ENCODE measurements around the gene ZNF285.
"Not testable (repeated sequence)": the region's sequence is repeated elsewhere in the genome, so short reads cannot be mapped to it uniquely, and the experiment has no call there.

The ZNF285 gene

DNA sequence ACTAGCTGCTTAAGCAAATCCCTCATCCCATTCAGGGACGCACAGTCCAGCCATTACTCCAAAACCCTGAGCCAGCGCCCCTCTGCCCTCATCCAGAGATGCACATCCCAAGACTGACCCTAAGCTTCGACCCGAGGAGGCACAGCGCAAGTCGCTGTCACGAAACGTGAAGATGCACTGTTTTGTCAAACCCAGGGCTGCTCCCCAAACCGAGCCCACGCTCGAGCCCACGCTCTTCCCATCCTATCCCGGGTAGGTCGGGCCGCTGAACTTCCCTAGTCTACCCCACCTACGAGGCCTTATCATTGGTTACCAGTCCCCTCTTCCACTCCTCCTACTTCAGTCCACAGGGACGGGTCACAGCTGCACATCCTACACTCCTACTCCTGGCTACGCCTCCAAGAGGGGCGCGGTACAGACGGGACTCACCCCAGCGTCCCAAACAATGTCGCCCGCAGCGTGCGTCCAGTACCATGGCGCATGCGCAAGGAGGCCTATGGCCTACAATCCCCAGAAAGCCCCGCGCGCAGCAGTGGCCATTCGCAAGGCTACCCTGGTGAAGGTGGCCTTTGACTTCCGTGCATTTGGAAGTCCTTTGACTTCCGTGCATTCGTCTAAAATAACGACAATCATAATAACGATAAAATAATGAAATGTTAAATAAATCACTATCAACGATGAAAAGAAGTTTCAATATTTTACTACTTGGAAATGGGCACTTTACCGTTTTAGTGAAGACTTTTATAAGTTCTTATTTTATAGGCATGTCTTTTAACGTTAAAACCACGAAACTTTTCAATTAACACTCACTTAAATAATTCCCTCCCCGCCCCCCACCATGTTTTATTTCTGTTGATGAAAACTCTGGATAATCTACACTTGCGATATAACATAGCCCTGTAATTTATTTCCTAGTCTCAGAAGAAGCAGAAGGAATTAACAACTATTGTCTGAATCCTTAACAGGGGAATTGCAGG lies at the start of gene ZNF285:
TSS of gene ZNF285 (minus strand) at position 470 of the 977 bp plus-strand sequence. CDS start 4,395 bp downstream, outside the sequence.
- no peak for DNase-seq

DNA sequence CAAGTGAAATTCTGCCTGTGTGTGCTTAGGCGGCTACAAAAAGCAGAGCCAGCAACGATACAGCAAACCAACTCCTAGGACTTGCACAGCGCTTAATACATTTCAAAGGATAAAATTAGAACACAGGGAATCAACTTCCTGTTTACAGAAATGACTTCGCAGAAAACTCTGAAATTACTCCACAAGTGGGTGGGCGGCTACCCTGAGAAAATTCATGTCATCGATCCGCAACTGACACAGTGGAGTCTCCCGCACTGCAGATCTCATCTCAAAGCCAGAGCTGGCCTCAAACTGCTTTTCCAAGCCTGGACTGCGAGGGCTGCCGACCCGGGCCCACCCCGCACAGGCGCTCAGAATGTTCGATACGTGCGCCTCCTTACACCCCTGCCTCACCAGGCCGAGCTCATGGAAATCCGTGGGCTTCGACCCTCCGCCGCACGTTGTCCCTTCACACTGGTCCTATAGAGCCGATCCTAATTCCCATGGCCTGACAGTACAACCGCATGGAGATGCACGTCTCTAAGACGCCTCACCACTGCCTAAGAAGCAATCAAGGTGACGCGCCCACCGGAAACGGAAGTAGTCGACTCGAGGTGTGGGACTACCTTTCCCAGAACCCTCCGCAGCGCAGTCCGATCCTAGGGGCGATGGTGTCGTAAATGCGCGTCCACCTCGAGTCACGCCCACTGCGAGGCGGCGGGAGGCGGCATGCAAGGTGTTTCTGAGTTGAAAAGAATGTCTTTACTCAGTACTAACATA lies 46.7 kb upstream of the ZNF285 start, which contains the start of gene ZNF229:
TSS of gene ZNF229 (minus strand) at position 557 of the 759 bp plus-strand sequence. CDS start 5,625 bp downstream, outside the sequence.
- peak; percentile 97 for DNase-seq

DNA sequence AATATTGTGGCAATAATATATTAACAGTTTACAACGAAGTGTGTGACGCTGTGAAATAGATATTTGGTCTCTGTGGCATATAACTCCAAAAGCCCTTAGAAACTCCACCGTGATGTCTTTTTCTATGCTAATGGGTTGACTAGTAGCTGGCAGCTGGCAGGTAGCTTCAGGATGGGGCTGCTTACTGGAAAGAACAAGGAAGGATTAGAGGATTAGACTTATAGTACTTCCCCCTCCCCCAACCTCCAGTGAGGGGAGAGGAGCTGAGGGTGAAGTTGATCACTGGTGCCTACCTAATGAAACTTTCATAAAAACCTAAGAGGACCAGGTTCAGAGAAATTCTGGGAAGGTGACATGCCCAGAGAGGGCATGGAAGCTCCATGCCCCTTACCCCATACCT lies 37.0 kb upstream of the ZNF285 start:
- DNase-seq: no peak

DNA sequence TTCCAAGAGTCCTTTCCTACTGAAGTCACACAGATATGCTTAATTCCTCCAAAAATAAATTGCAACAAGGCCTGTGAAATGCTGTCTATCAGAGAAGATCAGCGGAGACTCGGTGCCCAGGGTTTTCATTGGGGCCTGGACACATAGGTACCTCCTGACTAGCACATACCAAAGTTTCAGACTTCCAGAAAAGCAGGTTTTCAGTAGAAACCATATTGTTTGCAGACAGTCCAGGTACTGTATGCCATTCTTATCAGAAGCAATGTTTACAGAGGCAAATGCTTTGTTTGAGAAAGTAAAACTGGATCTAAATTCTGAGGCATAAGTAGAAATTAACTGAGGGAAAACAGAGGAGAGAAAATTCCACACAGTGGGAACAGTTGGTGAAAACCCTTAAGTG lies 34.0 kb upstream of the ZNF285 start:
- no peak for DNase-seq

DNA sequence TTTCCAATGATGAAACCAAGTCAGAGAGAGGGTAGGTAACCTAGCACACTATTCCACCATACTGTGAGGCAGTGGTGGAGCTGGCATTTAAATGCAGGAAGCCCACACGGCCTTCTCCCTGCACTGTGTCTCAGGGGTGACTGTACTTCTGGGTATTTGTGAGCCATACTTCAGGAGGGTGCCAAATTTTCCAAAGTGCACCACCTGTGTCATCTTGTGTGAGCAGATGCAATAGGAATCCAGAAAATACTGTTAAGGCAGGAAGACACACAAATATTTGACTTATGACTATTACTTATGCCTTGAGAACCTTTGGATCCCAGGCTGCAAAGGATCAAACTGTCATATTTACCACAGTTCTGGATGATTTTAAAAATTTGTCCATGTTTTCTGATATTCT lies 29.5 kb upstream of the ZNF285 start:
- DNase-seq: no peak

DNA sequence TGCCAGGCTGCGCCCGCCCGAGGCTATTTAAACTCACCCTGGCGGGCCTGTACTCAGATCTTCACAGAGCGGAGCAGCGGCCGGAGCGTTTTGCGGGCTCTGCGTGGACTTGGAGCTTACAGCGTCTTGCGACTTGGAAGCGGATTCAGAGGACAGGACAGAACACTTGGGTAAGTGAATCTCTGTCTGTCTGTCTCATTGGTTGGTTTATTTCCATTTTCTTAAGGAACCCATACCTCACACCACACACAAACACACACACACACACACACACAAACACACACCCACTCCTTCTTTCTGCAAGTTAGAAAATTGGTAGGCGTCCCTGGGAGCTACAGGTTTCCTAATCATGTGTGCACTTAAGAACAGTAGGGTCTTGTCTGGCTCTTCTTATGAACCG lies 14.1 kb upstream of the ZNF285 start:
- not testable (repeated sequence) for DNase-seq

DNA sequence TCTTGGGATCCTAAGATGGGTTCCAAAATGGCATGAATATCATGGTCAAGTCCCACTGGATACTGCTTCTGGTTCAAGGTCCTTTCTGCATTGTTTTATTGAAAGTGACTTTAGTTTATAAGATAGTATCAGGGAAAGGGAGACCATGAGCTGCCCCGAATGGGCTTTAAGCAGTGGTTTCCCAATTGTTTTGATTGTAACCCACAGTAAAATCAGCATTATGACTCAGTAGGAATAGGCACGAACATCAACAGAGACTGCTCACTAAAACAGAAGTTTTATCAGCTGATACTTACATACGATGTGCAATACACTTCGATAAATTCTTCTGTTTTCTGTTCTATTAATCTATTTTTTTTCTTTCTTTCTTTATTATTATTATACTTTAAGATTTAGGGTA lies 12.1 kb downstream of the ZNF285 start:
- DNase-seq: not testable (repeated sequence)

DNA sequence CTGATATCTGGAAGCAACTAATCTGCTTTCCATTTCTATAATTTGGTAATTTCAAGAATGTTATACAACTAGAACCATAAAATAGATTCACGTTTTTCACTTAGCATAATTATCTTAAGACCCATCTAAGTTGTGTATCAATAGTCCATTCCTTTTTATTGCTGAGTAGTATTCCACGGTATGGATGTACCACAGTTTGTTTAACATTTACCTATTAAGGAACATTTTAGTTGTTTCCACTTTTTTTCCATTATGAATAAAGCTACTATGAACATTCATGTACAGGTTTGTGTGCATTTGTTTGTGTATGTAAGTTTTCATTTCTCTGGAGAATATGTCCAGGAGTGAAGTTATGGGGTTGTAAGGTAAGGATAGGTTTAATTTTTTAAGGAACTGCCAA lies 26.6 kb downstream of the ZNF285 start:
- no peak for DNase-seq

DNA sequence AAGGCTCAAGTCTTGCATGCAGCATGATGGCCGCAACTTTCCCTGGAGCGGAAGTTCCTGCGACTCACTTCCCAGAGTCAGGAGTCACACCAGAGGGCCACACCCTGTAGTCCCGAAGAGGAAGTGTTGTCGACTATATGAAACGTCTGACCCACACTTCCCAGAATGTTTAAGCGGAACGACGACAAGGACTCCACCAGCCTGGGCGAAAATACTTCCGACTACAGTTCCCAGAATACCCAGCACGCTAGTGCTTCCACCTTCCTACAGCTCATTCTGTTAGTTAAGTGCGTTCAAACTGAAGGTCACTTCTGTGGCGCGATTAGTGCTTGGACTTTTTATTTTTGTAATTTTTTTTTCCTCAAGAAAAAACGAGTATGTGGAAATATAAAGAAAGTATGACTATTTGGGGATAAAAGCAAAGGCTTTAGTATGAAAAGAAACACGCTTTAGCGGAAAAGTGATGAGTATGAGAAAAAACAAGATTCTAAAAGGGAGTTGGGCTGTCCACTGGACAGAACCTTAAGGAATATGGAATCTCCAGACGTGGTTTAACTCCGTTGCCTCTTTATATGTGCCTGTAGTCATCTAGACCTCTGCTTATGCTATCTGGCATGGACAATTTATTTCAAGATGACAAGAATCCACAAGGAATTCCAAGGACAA lies 29.5 kb downstream of the ZNF285 start:
- DNase-seq: peak; percentile 32

DNA sequence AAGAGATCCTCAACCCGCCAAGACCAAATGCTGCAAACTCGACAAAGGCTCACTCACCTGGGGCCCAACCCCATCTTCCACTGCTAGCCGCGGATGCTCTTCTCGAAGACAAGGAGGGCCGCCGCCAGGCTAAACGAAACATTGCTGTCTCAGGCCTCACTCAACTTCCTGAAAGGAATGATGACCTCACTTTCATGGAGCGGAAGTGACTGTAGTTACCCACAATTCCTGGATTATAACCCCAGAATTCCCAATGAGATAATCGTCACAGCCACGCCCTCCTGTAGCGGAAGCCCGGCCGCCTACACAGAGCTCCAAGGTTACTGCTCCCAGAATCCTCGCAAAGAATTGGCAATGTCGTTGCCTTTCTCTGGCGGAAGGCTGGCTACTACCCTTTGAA lies 34.4 kb downstream of the ZNF285 start:
- peak; percentile 78 for DNase-seq

DNA sequence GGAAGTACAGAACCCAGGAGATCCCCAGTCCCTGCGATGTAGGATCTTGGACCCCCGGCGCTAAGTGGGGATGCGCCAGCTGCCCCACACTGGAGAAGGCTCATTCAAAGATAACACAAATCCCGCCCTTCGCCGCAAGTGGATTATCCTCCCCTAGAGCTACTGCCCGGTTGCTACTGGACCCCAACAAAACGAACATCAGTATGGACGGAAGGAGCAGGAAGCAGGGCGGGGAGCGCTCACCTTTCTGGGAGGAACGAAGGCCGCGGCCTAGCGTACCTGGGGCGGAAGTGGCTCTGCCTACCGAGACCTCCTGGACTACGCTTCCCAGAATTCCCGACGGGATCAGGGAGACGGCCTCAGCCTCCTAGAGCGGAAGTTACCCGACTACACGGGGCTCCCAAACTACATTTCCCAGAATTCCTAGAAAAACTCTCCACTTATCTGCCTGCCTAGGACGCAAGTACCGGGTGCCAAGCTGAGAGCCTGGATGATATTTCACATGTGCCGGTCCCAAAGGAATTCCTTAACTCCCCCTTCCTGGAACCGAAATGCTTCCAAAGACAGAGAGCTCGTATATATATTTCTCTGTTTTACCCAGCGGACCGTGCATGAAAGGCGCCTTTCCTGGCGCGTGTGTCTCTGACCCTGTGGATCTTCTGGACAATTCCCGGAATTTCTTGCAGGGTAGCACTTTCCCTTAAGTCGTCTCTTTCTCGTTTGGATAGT lies 44.9 kb downstream of the ZNF285 start, which contains the start of gene ZNF112:
TSS of gene ZNF112 (minus strand) at position 298 of the 729 bp plus-strand sequence. CDS start 16,141 bp downstream, outside the sequence.
- DNase-seq: peak; percentile 98

DNA sequence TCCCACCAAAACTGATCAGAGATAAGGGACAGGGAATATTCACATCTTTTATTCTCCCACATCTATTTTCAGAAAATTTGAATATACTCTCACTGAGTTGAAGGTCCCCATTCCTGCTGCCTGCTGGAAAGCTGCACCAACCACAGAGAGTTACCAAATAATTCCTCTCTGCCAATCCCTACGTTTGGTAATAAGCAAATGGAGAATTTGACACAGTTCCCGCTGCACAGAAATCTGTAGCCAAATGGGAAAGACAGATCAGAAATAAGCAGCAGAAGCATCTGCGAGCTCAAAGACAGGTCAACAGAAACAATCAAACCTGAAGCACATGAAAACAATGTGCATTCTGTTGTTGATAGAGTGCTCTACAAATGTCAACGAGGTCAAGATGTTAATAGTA lies 54.9 kb downstream of the ZNF285 start:
- DNase-seq: no peak

DNA sequence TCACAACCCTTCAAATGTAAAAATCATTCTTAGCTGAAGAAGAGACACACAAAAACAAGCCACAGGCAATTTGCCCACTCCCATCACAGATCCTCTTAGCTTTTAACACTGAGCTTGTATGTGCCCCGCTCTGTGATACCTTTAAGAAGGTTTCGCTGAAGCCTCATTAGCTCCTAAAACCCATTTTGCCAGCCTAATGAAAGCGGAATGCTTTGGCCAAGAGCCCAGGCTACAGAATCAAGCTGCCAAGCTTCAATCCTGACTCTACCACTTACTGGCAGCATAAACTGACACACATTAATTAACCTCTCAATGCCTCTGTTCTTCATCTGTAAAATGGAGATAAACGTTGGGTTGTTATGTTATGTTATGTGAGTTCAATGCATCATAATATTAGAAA lies 55.4 kb downstream of the ZNF285 start:
- DNase-seq: no peak

DNA sequence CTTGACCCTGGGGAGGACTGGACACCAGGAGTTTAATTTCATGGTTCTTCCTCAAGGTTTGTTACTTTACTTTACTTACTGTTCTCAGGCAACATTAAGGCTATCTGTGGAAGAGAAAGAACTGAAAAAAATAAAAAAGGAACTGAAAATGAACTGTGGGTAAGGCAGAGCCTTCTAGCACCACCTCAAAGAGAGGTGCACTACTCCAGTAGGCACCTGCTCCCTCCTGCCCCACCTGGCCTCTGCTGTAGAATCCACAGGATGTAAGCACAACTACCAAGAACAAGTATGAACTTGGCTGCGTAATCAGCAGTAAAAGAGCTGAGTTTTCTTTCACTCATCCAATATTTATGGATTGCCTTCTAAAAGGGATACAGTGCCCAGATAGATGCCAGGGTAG lies 57.2 kb downstream of the ZNF285 start:
- no peak for DNase-seq

DNA sequence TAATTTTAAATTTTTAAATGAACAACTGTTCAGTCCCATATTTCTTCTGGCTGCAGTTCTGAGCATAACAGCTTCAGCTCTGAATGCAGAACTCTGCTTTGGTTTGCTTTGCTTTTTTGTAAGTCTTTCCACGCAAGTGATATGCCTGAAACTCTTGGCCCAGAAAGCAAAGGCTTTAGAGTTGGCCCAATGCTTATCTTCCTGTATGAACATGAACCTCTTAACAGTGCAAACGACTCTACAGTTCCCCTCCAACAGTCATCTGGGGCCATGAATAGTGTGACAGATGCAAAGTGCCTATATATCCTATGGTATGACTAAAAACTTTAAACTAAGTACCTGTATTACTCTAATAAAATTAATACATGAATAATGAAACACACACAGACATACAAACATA lies 59.6 kb downstream of the ZNF285 start:
- no peak for DNase-seq

DNA sequence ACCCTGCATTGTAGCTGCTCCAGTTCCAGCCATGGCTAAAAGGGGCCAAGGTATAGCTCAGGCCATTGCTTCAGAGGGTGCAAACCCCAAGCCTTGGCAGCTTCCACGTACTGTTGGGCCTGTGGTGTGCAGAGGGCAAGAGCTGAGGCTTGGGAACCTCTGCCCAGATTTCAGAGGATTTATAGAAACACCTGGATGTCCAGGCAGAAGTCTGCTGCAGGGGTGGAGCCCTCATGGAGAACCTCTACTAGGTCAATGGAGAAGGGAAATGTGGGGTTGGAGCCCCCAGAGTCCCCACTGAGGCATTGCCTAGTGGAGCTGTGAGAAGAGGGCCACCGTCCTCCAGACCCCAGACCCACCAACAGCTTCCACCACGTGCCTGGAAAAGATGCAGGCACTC lies 66.8 kb downstream of the ZNF285 start:
- not testable (repeated sequence) for DNase-seq

Measured in DMS53 (cell line).